Hepatocyte (in vitro differentiated cells): ENCODE data around the gene EFL1.
"Not testable (repeated sequence)": the region's sequence is repeated elsewhere in the genome, so short reads cannot be mapped to it uniquely, and the experiment has no call there.

Experiments
- EZH2 ChIP-seq: fragments of 200-600 bp; sonication (generic); IDR thresholded peaks from 2 replicates; pipeline ENCODE4 v1.6.1; 2016; ENCODE audit warnings: antibody characterized with exemption, mild to moderate bottlenecking, borderline replicate concordance
- TF ChIP-seq, protein P1 (sequence below): fragments of 200-600 bp; sonication (generic); IDR thresholded peaks from 2 replicates; pipeline ENCODE4 v1.5.1; 2016; ENCODE audit warnings: antibody characterized with exemption, mild to moderate bottlenecking; ENCODE audit not compliant: poor library complexity

DNA sequence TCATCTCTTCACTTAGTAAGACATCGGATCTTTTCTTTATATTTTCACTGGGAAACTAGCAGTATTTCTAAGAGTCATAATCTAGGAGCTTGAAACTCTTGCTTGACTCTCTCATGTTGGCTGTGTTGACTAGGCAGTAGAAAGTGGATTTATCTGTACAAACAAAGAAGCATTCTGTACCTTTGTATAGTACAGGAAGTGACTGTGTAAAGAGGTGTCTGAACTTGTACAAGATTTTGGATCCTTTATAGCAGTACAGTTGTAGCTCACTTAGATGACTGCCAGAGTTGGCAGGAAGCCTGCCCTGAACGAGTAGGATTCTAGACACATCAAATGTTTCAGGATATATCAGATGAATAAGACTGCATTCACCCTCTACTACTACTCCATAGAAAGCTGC lies 5.9 kb upstream of the EFL1 start:
- TF ChIP-seq, protein P1, sequence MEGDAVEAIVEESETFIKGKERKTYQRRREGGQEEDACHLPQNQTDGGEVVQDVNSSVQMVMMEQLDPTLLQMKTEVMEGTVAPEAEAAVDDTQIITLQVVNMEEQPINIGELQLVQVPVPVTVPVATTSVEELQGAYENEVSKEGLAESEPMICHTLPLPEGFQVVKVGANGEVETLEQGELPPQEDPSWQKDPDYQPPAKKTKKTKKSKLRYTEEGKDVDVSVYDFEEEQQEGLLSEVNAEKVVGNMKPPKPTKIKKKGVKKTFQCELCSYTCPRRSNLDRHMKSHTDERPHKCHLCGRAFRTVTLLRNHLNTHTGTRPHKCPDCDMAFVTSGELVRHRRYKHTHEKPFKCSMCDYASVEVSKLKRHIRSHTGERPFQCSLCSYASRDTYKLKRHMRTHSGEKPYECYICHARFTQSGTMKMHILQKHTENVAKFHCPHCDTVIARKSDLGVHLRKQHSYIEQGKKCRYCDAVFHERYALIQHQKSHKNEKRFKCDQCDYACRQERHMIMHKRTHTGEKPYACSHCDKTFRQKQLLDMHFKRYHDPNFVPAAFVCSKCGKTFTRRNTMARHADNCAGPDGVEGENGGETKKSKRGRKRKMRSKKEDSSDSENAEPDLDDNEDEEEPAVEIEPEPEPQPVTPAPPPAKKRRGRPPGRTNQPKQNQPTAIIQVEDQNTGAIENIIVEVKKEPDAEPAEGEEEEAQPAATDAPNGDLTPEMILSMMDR: not testable (repeated sequence)
- TF ChIP-seq EZH2: not testable (repeated sequence)
